ENCODE measurements around the gene UBN1.
"Not testable (repeated sequence)": the region's sequence is repeated elsewhere in the genome, so short reads cannot be mapped to it uniquely, and the experiment has no call there.

UBN1 gene

GRCh38 chr16:4890686-4891085 is 43.4 kb downstream of the UBN1 start:
- no peaks in the 10 kb centered on the region for H3K9me3 ChIP-seq (ENCODE audit: insufficient read depth, low read depth, low read length)
- no peak overlapping the region for H3K4me3 ChIP-seq (ENCODE audit: low read length)
- WGBS: 96% methylated on average over 16 of the region's 16 CpGs
- H3K27ac ChIP-seq (ENCODE audit: low read depth, low read length): no peak overlapping the region
- no peak overlapping the region for H3K9ac ChIP-seq (ENCODE audit: low read depth, low read length)
- H3K36me3 ChIP-seq (ENCODE audit: insufficient read depth, low read length): peaks cover 84% of the 10 kb centered on the region
- no peaks in the 10 kb centered on the region for H3K27me3 ChIP-seq (ENCODE audit: insufficient read depth, low read length)
- no peaks in the 10 kb centered on the region for H3K4me1 ChIP-seq (ENCODE audit: insufficient read depth, low read length)

- Histone ChIP-seq H3K9me3 (ENCODE audit: insufficient read depth, low read depth, low read length) (no peaks in the 10 kb centered on the region), H3K36me3 (ENCODE audit: insufficient read depth, low read length) (peaks cover 84% of the 10 kb centered on the region), H3K27ac (ENCODE audit: low read depth, low read length) (no peak overlapping the region), H3K9ac (ENCODE audit: low read depth, low read length) (no peak overlapping the region), H3K4me1 (ENCODE audit: insufficient read depth, low read length) (no peaks in the 10 kb centered on the region), H3K4me3 (ENCODE audit: low read length) (no peak overlapping the region), H3K27me3 (ENCODE audit: insufficient read depth, low read length) (no peaks in the 10 kb centered on the region)
- WGBS: 94% methylated on average over 16 of the region's 16 CpGs
Observed at GRCh38 chr16:4891097-4891885, 44.0 kb downstream of the UBN1 start.

GRCh38 chr16:4891886-4892216 is 44.6 kb downstream of the UBN1 start:
- 90% methylated on average over 12 of the region's 12 CpGs for WGBS
- no peak overlapping the region for H3K27ac ChIP-seq (ENCODE audit: low read depth, low read length)
- no peaks in the 10 kb centered on the region for H3K27me3 ChIP-seq (ENCODE audit: insufficient read depth, low read length)
- H3K9ac ChIP-seq (ENCODE audit: low read depth, low read length): no peak overlapping the region
- H3K4me1 ChIP-seq (ENCODE audit: insufficient read depth, low read length): no peaks in the 10 kb centered on the region
- H3K9me3 ChIP-seq (ENCODE audit: insufficient read depth, low read depth, low read length): no peaks in the 10 kb centered on the region
- no peak overlapping the region for H3K4me3 ChIP-seq (ENCODE audit: low read length)
- H3K36me3 ChIP-seq (ENCODE audit: insufficient read depth, low read length): peaks cover 84% of the 10 kb centered on the region

- WGBS: 90% methylated on average over 23 of the region's 23 CpGs
- Histone ChIP-seq H3K9ac (ENCODE audit: low read depth, low read length) (no peak overlapping the region), H3K9me3 (ENCODE audit: insufficient read depth, low read depth, low read length) (no peaks in the 10 kb centered on the region), H3K4me3 (ENCODE audit: low read length) (no peak overlapping the region), H3K36me3 (ENCODE audit: insufficient read depth, low read length) (peaks cover 84% of the 10 kb centered on the region), H3K4me1 (ENCODE audit: insufficient read depth, low read length) (no peaks in the 10 kb centered on the region), H3K27ac (ENCODE audit: low read depth, low read length) (no peak overlapping the region), H3K27me3 (ENCODE audit: insufficient read depth, low read length) (no peaks in the 10 kb centered on the region)
Observed at GRCh38 chr16:4892361-4893102, 45.3 kb downstream of the UBN1 start.

GRCh38 chr16:4893103-4893862 is 46.0 kb downstream of the UBN1 start:
- Histone ChIP-seq H3K4me3 (ENCODE audit: low read length) (no peak overlapping the region), H3K27ac (ENCODE audit: low read depth, low read length) (no peak overlapping the region), H3K9ac (ENCODE audit: low read depth, low read length) (no peak overlapping the region), H3K36me3 (ENCODE audit: insufficient read depth, low read length) (peaks cover 81% of the 10 kb centered on the region), H3K9me3 (ENCODE audit: insufficient read depth, low read depth, low read length) (no peaks in the 10 kb centered on the region), H3K4me1 (ENCODE audit: insufficient read depth, low read length) (no peaks in the 10 kb centered on the region), H3K27me3 (ENCODE audit: insufficient read depth, low read length) (no peaks in the 10 kb centered on the region)
- 95% methylated on average over 26 of the region's 26 CpGs for WGBS

GRCh38 chr16:4894276-4895150 is 47.2 kb downstream of the UBN1 start:
- H3K4me1 ChIP-seq (ENCODE audit: insufficient read depth, low read length): no peaks in the 10 kb centered on the region
- peaks cover 83% of the 10 kb centered on the region for H3K36me3 ChIP-seq (ENCODE audit: insufficient read depth, low read length)
- 93% methylated on average over 22 of the region's 22 CpGs for WGBS
- H3K27ac ChIP-seq (ENCODE audit: low read depth, low read length): no peak overlapping the region
- no peak overlapping the region for H3K9ac ChIP-seq (ENCODE audit: low read depth, low read length)
- no peak overlapping the region for H3K4me3 ChIP-seq (ENCODE audit: low read length)
- no peaks in the 10 kb centered on the region for H3K27me3 ChIP-seq (ENCODE audit: insufficient read depth, low read length)
- no peaks in the 10 kb centered on the region for H3K9me3 ChIP-seq (ENCODE audit: insufficient read depth, low read depth, low read length)

- 92% methylated on average over 13 of the region's 13 CpGs for WGBS
- Histone ChIP-seq H3K4me3 (ENCODE audit: low read length) (no peak overlapping the region), H3K9me3 (ENCODE audit: insufficient read depth, low read depth, low read length) (no peaks in the 10 kb centered on the region), H3K27ac (ENCODE audit: low read depth, low read length) (no peak overlapping the region), H3K4me1 (ENCODE audit: insufficient read depth, low read length) (no peaks in the 10 kb centered on the region), H3K27me3 (ENCODE audit: insufficient read depth, low read length) (no peaks in the 10 kb centered on the region), H3K36me3 (ENCODE audit: insufficient read depth, low read length) (peaks cover 79% of the 10 kb centered on the region), H3K9ac (ENCODE audit: low read depth, low read length) (no peak overlapping the region)
Observed at GRCh38 chr16:4895366-4895765, 48.1 kb downstream of the UBN1 start.

- not testable (repeated sequence) for H3K27me3 ChIP-seq (ENCODE audit: insufficient read depth, low read length); H3K4me1 ChIP-seq (ENCODE audit: insufficient read depth, low read length); H3K9me3 ChIP-seq (ENCODE audit: insufficient read depth, low read depth, low read length); H3K4me3 ChIP-seq (ENCODE audit: low read length); H3K9ac ChIP-seq (ENCODE audit: low read depth, low read length); H3K27ac ChIP-seq (ENCODE audit: low read depth, low read length)
- WGBS: 95% methylated on average over 7 of the region's 9 CpGs
- peaks cover 66% of the 10 kb centered on the region for H3K36me3 ChIP-seq (ENCODE audit: insufficient read depth, low read length)
Observed at GRCh38 chr16:4896761-4897160, 49.5 kb downstream of the UBN1 start.

GRCh38 chr16:4897328-4897727 is 50.0 kb downstream of the UBN1 start:
- peaks cover 70% of the 10 kb centered on the region for H3K36me3 ChIP-seq (ENCODE audit: insufficient read depth, low read length)
- WGBS: 97% methylated on average over 7 of the region's 7 CpGs

GRCh38 chr16:4898811-4899473 is 51.7 kb downstream of the UBN1 start:
- Histone ChIP-seq H3K4me1 (ENCODE audit: insufficient read depth, low read length) (no peaks in the 10 kb centered on the region), H3K9me3 (ENCODE audit: insufficient read depth, low read depth, low read length) (no peaks in the 10 kb centered on the region), H3K36me3 (ENCODE audit: insufficient read depth, low read length) (peaks cover 60% of the 10 kb centered on the region), H3K9ac (ENCODE audit: low read depth, low read length) (no peak overlapping the region), H3K4me3 (ENCODE audit: low read length) (no peak overlapping the region), H3K27ac (ENCODE audit: low read depth, low read length) (no peak overlapping the region), H3K27me3 (ENCODE audit: insufficient read depth, low read length) (no peaks in the 10 kb centered on the region)
- WGBS: 94% methylated on average over 28 of the region's 28 CpGs

More at GRCh38 chr16:4897328-4897727, 50.0 kb downstream of the UBN1 start:
- H3K27ac ChIP-seq (ENCODE audit: low read depth, low read length): no peak overlapping the region
- H3K27me3 ChIP-seq (ENCODE audit: insufficient read depth, low read length): no peaks in the 10 kb centered on the region
- H3K4me3 ChIP-seq (ENCODE audit: low read length): no peak overlapping the region
- H3K4me1 ChIP-seq (ENCODE audit: insufficient read depth, low read length): no peaks in the 10 kb centered on the region
- no peak overlapping the region for H3K9ac ChIP-seq (ENCODE audit: low read depth, low read length)
- no peaks in the 10 kb centered on the region for H3K9me3 ChIP-seq (ENCODE audit: insufficient read depth, low read depth, low read length)

All from HUES64 (cell line).